IMR-90 (cell line): Measurements from ENCODE around the gene DDIAS. TPM values are rescaled to one million over a fixed set of nuclear protein-coding genes. Genes with fewer than 3 reads are reported as not detected.

Experiments
- ATAC-seq: fragments of 200-7000 bp; cut with Tn5 transposase; 2 replicates; pipeline ENCODE4 v1.9.1; 2020; ENCODE audit warnings: low read depth, mild to moderate bottlenecking, moderate library complexity
- BruUV-seq: library from RNA; stranded (reverse); fragments of 400-500 nt; replicated peaks from 2 replicates; lab custom pipeline; 2021; lab: Mats Ljungman, UMichigan
- CTCF ChIA-PET: fragments of 300-600 bp; formaldehyde crosslinking; extraction: SDS; loops from one replicate; lab custom pipeline; 2021; ENCODE audit warnings: antibody characterized with exemption; lab: Yijun Ruan, JAX
- POLR2A ChIA-PET: fragments of 300-600 bp; sonication (Branson Sonifier 250); formaldehyde crosslinking; loops from one replicate; lab custom pipeline; 2022; ENCODE audit warnings: antibody characterized with exemption; ENCODE audit not compliant: unreplicated experiment; lab: Charles Lee
- DNase-seq: peaks from one replicate; pipeline ENCODE4 v3.0.0; 2013
- H2AFZ ChIP-seq: replicated peaks from 2 replicates; pipeline ENCODE3; 2013; ENCODE audit warnings: low read length, mild to moderate bottlenecking; ENCODE audit not compliant: poor library complexity
- H2AK5ac ChIP-seq: 2 replicates; pipeline ENCODE4 v1.6.1; 2013; ENCODE audit warnings: low read depth, low read length, inconsistent platforms
- H2AK9ac ChIP-seq: replicated peaks from 2 replicates; pipeline ENCODE3; 2013; ENCODE audit warnings: mild to moderate bottlenecking, low read depth, low read length, moderate library complexity; ENCODE audit not compliant: poor library complexity
- H2BK120ac ChIP-seq: 2 replicates; pipeline ENCODE4 v1.6.1; 2013; ENCODE audit warnings: low read depth, low read length, inconsistent platforms
- H2BK15ac ChIP-seq: 3 replicates; pipeline ENCODE4 v1.6.1; 2013; ENCODE audit warnings: low read depth, low read length, inconsistent platforms
- H2BK20ac ChIP-seq: 2 replicates; pipeline ENCODE4 v1.6.1; 2013; ENCODE audit warnings: low read depth, mild to moderate bottlenecking, inconsistent platforms, low read length, moderate library complexity
- H2BK5ac ChIP-seq: 2 replicates; pipeline ENCODE4 v1.6.1; 2013; ENCODE audit warnings: mild to moderate bottlenecking, low read depth, low read length, inconsistent platforms; ENCODE audit not compliant: poor library complexity, severe bottlenecking
- H3K14ac ChIP-seq: replicated peaks from 2 replicates; pipeline ENCODE4 v1.6.1; 2013; ENCODE audit warnings: low read depth, low read length, inconsistent platforms
- H3K18ac ChIP-seq: 2 replicates; pipeline ENCODE4 v1.6.1; 2013; ENCODE audit warnings: low read depth, low read length, control low read depth
- H3K23ac ChIP-seq: 2 replicates; pipeline ENCODE4 v1.6.1; 2013; ENCODE audit warnings: low read depth, low read length, inconsistent platforms
- H3K27ac ChIP-seq: 2 replicates; pipeline ENCODE4 v1.5.1; 2013; ENCODE audit warnings: mild to moderate bottlenecking, control low read depth, low read length; ENCODE audit not compliant: insufficient read depth
- H3K27me3 ChIP-seq: 2 replicates; pipeline ENCODE4 v1.6.1; 2013; ENCODE audit warnings: low read length; ENCODE audit not compliant: control insufficient read depth, insufficient read depth
- H3K36me3 ChIP-seq: 2 replicates; pipeline ENCODE4 v1.6.1; 2013; ENCODE audit warnings: low read length, mixed read lengths; ENCODE audit not compliant: control insufficient read depth, insufficient read depth
- H3K4ac ChIP-seq: 2 replicates; pipeline ENCODE4 v1.6.1; 2013; ENCODE audit warnings: low read depth, low read length, inconsistent platforms
- H3K4me1 ChIP-seq: 2 replicates; pipeline ENCODE4 v1.6.1; 2013; ENCODE audit warnings: low read length, mixed read lengths; ENCODE audit not compliant: control insufficient read depth, insufficient read depth
- H3K4me2 ChIP-seq: 2 replicates; pipeline ENCODE4 v1.6.1; 2013; ENCODE audit warnings: low read depth, mild to moderate bottlenecking, control low read depth, low read length, moderate library complexity
- H3K4me3 ChIP-seq: 2 replicates; pipeline ENCODE4 v1.5.1; 2013; ENCODE audit warnings: low read depth, mild to moderate bottlenecking, control low read depth, low read length, moderate library complexity; ENCODE audit not compliant: insufficient read depth
- H3K56ac ChIP-seq: 2 replicates; pipeline ENCODE4 v1.6.1; 2013; ENCODE audit warnings: low read length, inconsistent platforms; ENCODE audit not compliant: insufficient read depth; ENCODE audit errors: extremely low read depth
- H3K79me1 ChIP-seq, 2 experiments: 2 replicates each; pipeline ENCODE4 v1.6.1; 2013; ENCODE audit warnings: low read length in 2 of 2, inconsistent platforms in 1 of 2, low read depth in 1 of 2
- H3K9ac ChIP-seq: 2 replicates; pipeline ENCODE4 v1.6.1; 2013; ENCODE audit warnings: low read depth, low read length, control low read depth
- H3K9me1 ChIP-seq: 2 replicates; pipeline ENCODE4 v1.6.1; 2013; ENCODE audit warnings: low read length, inconsistent platforms; ENCODE audit not compliant: insufficient read depth
- H3K9me3 ChIP-seq: 2 replicates; pipeline ENCODE4 v1.6.1; 2013; ENCODE audit warnings: low read length; ENCODE audit not compliant: control insufficient read depth, insufficient read depth
- H4K20me1 ChIP-seq: 2 replicates; pipeline ENCODE4 v1.6.1; 2013; ENCODE audit warnings: low read length, inconsistent platforms; ENCODE audit not compliant: insufficient read depth
- H4K5ac ChIP-seq: 2 replicates; pipeline ENCODE4 v1.6.1; 2013; ENCODE audit warnings: mild to moderate bottlenecking, low read depth, low read length, control low read depth
- H4K8ac ChIP-seq, 2 experiments: 2 replicates each; pipeline ENCODE4 v1.6.1; 2013; ENCODE audit warnings: low read depth in 2 of 2, low read length in 2 of 2, control low read depth in 1 of 2, inconsistent platforms in 1 of 2
- H4K91ac ChIP-seq: 2 replicates; pipeline ENCODE4 v1.6.1; 2013; ENCODE audit warnings: low read depth, low read length, inconsistent platforms; ENCODE audit not compliant: insufficient read depth
- CTCF ChIP-seq: conservative IDR thresholded peaks from 2 replicates; pipeline ENCODE4 v1.5.1; 2012; ENCODE audit warnings: mild to moderate bottlenecking, low read depth, low read length, improper control_type of control experiment
- RAD21 ChIP-seq: IDR thresholded peaks from 2 replicates; pipeline ENCODE4 v1.6.1; 2012; ENCODE audit warnings: low read length, improper control_type of control experiment
- RFX5 ChIP-seq: IDR thresholded peaks from 2 replicates; pipeline ENCODE4 v1.8.0; 2012; ENCODE audit warnings: low read depth, mild to moderate bottlenecking, low read length, moderate library complexity
- SMC3 ChIP-seq: fragments of 150-350 bp; IDR thresholded peaks from 2 replicates; pipeline ENCODE4 v1.6.1; 2016; ENCODE audit warnings: low read depth, mild to moderate bottlenecking, antibody characterized with exemption, low read length, moderate library complexity
- WGBS, 2 experiments: methylation state at CpG; one replicate each; pipeline versions ENCODE4 v1.1.5 to v1.1.7; 2013; ENCODE audit warnings: missing lambda C conversion rate in 2 of 2; ENCODE audit not compliant: insufficient read length in 1 of 2; ENCODE audit errors: extremely low coverage in 2 of 2; 5-methylcytosine and 5-hydroxymethylcytosine counted together
- dilution Hi-C: fragments of 300-500 bp; cut with HindIII; formaldehyde crosslinking; loops from one replicate; pipeline ENCODE4 v1.14.3; 2018; ENCODE audit warnings: low sequenced_read_pairs; ENCODE audit not compliant: unreplicated experiment
- in situ Hi-C: fragments of 300-500 bp; cut with MboI; formaldehyde crosslinking; loops from 3 replicates; pipeline ENCODE4 v1.14.3; 2019; ENCODE audit warnings: low sequenced_read_pairs, inconsistent platforms, mixed read lengths
- intact Hi-C: fragments of 100-400 bp; cut with micrococcal nuclease; formaldehyde crosslinking; loops from 2 replicates; pipeline ENCODE4 v1.10.0; 2022
- polyA plus RNA-seq, 3 experiments: library from polyadenylated mRNA; depleted of rRNA; stranded (reverse); fragments of >200 nt; gene quantifications; 2 replicates each; pipeline ENCODE4 v1.2.3, GENCODE V29; 2012; ENCODE audit warnings: low replicate concordance in 1 of 3
- total RNA-seq: library from RNA; depleted of rRNA; stranded (reverse); fragments of >200 nt; gene quantifications from 2 replicates; pipeline ENCODE4 v1.2.3, GENCODE V29; 2012

Gene DDIAS
- total and polyA plus RNA-seq, 2 of the 4 experiments (the other 2 are of a cell fraction) = 4.3 to 15.8 TPM

- Histone ChIP-seq H2AK5ac (0 out of 2 replicates have a peak overlapping the region, but pooled peaks have one; percentile 50), H4K91ac (0 out of 2 replicates have a peak overlapping the region, but pooled peaks have one; percentile 46), H4K8ac (peak overlapping the region in 1 of 2 experiments; percentile 68; a peak in 2 of 4 replicates), H3K9me1 (peaks cover 3% of the 10 kb centered on the region; the same call in 1 of the 2 replicates), H3K4me3 (peak overlapping the region; percentile 29; the same call in 1 of the 2 replicates), H3K9ac (peak overlapping the region; percentile 53), H3K56ac (no peak overlapping the region), H3K23ac (peak overlapping the region; percentile 63; the same call in 1 of the 2 replicates), H3K36me3 (no peaks in the 10 kb centered on the region), H3K9me3 (no peaks in the 10 kb centered on the region), H2BK15ac (peak overlapping the region; percentile 81; the same call in 1 of the 3 replicates), H2BK5ac (no peak overlapping the region), H2AK9ac (peak overlapping the region; percentile 52), H3K14ac (no peak overlapping the region), H2BK120ac (peak overlapping the region; percentile 67), H4K5ac (no peak overlapping the region), H2AFZ (peak overlapping the region; percentile 93), H3K79me1 (peaks cover 6 to 11% of the 10 kb centered on the region in 2 experiments; a peak in 2 of 4 replicates), H3K27ac (no peak overlapping the region), H4K20me1 (no peaks in the 10 kb centered on the region), H2BK20ac (peak overlapping the region; percentile 57; the same call in 1 of the 2 replicates), H3K27me3 (no peaks in the 10 kb centered on the region), H3K4ac (peak overlapping the region; percentile 57; the same call in 1 of the 2 replicates), H3K4me1 (peaks cover 5% of the 10 kb centered on the region; the same call in 1 of the 2 replicates), H3K18ac (peak overlapping the region; percentile 81; the same call in 1 of the 2 replicates), H3K4me2 (peak overlapping the region; percentile 93)
- intact Hi-C loops = loop anchor here (1.0 to 5.0 kb wide), 3 partner anchors 33 to 955 kb away; partner anchors contain the start of gene PRCP
- POLR2A ChIA-PET = interaction anchor here (0.7 kb wide), 1 partner anchor 1080 kb away, joined by 3 read pairs; no protein-coding TSS in a partner anchor
- TF ChIP-seq RFX5 (no peak), SMC3 (peak; percentile 60), CTCF (peak; percentile 71), RAD21 (peak; percentile 63)
- peak; percentile 76 for DNase-seq
- BruUV-seq = no TSS peak
- CTCF ChIA-PET = interaction anchor here (0.6 to 2.0 kb wide), 36 partner anchors 8 to 952 kb away, joined by 3 to 12 read pairs (median 4); partner anchors contain the start of genes DDIAS and PRCP
- in situ Hi-C loops = no loop called here
- dilution Hi-C loops = no loop called here
- peak; percentile 21; the same call in 1 of the 2 replicates for ATAC-seq
- WGBS, 2 experiments = 0% methylated on average over 1 of the region's 10 CpGs; no CpG with 5 or more reads in 1 of the 2 experiments
Measured at GRCh38 chr11:82867495-82868082, 33.9 kb upstream of the DDIAS start.
